Vein endothelial cell (primary cell): ENCODE data around the gene URI1. TPM values are rescaled to one million over a fixed set of nuclear protein-coding genes. Genes with fewer than 3 reads are reported as not detected.

ENCODE experiments used
- small RNA-seq: library from RNA; depleted of rRNA; stranded (forward); fragments of <200 nt; gene quantifications from one replicate; pipeline ENCODE3, GENCODE V24; 2012
- total RNA-seq: library from RNA; depleted of rRNA; stranded (reverse); fragments of >200 nt; gene quantifications from 2 replicates; pipeline ENCODE4 v1.2.3, GENCODE V29; 2012

The URI1 gene, protein sequence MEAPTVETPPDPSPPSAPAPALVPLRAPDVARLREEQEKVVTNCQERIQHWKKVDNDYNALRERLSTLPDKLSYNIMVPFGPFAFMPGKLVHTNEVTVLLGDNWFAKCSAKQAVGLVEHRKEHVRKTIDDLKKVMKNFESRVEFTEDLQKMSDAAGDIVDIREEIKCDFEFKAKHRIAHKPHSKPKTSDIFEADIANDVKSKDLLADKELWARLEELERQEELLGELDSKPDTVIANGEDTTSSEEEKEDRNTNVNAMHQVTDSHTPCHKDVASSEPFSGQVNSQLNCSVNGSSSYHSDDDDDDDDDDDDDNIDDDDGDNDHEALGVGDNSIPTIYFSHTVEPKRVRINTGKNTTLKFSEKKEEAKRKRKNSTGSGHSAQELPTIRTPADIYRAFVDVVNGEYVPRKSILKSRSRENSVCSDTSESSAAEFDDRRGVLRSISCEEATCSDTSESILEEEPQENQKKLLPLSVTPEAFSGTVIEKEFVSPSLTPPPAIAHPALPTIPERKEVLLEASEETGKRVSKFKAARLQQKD
- 38.9 and 44.8 TPM in 2 replicates for total RNA-seq

DNA sequence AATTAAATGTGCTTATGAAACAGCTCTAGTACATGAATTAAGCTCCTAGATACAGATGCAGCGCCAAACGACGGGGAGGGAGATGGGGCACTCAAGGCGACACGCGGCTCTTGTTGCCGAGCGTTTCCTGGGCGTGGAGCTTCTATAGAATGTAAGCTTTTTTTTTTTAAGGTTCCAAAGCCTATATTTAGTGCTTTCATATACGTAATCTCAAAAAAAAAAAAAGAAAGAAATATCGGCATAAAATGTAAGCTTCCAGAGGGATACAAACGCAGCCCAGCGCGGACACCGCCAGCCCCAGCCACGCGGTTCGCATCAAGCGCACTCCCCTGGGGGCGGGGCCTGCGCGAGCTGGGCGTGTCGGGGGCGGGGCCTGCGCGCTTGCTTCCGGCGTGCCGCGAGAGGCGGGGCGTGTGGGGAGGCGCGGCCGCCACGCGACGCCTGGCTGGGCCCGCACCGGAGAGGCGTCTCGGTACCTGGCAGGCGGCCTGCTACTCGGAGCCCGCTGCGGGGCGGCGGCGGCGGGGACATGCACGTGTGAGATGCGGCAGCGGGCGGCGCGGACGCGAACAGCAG lies at the start of gene URI1:
TSS of gene URI1 (plus strand) at position 412 of the 576 bp plus-strand sequence. CDS start 309 bp downstream, outside the sequence.

Small RNA genes within 50 kb of the gene (small RNA-seq; reads per million reads assigned to genes)
- gene AC008798.1, result not detected
- gene TAF9P3, result not detected

Other genes with a start within 250 kb of the URI1 start
- gene C19orf12, start 227.0 kb upstream of the URI1 start, total RNA-seq, result 22.9 and 28.8 TPM in 2 replicates
- gene CCNE1, start 130.2 kb upstream of the URI1 start, total RNA-seq, result 4.9 and 6.2 TPM in 2 replicates